ENCODE results near the gene SOX6.

GRCh38 chr11:16341853-16342252 is 14.5 kb downstream of the SOX6 start:
- TF ChIP-seq CTCF (IDR thresholded peaks at IDR 0.05) (no peak), POLR2AphosphoS5 (IDR thresholded peaks at IDR 0.05) (no peak)
